Peyer's patch (tissue), 4 donors: ENCODE data around the gene CLEC16A.

Experiments
- CTCF ChIP-seq, 6 experiments: fragments of 450-650 bp in 4 of 6; fragments of 200-600 bp in 2 of 6; sonication (generic) in 1 of 6; IDR thresholded peaks; one replicate each; pipeline ENCODE4 v1.5.1; 2017 to 2019; ENCODE audit warnings: antibody characterized with exemption in 6 of 6, mild to moderate bottlenecking in 3 of 6, moderate library complexity in 1 of 6
- POLR2A ChIP-seq, 2 donors: fragments of 450-650 bp; IDR thresholded peaks; one replicate each; pipeline ENCODE4 v1.5.1; 2017; ENCODE audit warnings: antibody characterized with exemption in 2 of 2, mild to moderate bottlenecking in 2 of 2, moderate library complexity in 2 of 2

- TF ChIP-seq CTCF (IDR thresholded peaks at IDR 0.05) (no peak), POLR2A (IDR thresholded peaks at IDR 0.05) (no peak)
Measured at GRCh38 chr16:11147754-11148444, 203.5 kb downstream of the CLEC16A start.
